ENCODE measurements around the gene DEFB113.

The DEFB113 gene

DNA sequence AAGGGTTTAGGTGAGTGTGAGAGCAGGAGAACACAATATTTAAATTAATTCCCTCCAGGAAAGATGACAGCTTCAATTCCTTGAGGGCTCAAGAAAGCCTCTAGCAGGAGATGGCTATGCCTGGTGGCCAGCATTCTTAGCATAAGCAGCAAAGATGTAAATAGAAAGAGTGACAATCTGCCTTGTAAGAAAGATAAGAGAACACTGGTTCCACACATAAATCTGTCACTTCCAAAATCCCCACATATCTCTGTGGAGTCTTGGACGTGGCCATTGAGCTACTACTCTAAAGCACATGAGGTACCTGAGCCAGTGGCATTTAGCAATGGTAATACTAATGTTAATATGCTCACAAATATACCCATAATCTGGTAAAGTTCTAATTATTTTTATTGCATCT lies 34.7 kb downstream of the DEFB113 start:
- no peak for DNase-seq

DNA sequence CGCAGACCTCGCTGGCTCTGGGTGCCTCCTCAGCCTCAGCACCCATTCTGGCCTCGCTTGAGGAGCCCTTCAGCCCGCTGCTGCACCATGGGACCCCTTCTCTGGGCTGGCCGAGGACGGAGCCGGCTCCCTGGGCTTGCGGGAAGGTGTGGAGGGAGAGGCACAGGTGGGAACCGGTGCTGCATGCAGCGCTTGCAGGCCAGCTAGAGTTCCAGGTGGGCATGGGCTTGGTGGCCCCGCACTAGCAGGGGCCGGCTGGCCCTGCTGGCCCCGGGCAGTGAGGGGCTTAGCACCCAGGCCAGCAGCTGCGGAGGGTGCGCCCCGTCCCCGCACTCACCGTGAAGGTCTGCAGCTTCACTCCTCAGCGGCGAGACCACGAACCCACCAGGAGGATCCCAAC lies 35.9 kb downstream of the DEFB113 start:
- no peak for DNase-seq

DNA sequence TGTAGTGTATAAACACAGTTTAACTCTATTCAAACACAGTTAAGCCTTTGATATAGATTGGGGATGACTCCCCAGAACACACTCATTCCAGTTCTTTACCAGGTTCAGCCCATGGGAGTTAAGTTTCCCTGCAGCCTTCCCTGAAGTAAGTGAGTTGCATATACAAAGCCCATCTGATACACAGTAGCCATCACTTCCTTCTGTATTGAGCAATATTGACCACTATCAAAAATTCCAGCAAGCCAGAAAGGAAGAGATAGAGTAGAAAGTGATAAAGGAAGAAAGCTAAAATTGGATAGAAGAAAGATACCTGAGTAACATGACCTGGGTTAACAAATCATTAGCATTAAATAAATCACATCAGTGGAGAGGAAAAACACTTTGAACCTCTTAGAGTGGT lies 40.1 kb downstream of the DEFB113 start:
- no peak for DNase-seq

DNA sequence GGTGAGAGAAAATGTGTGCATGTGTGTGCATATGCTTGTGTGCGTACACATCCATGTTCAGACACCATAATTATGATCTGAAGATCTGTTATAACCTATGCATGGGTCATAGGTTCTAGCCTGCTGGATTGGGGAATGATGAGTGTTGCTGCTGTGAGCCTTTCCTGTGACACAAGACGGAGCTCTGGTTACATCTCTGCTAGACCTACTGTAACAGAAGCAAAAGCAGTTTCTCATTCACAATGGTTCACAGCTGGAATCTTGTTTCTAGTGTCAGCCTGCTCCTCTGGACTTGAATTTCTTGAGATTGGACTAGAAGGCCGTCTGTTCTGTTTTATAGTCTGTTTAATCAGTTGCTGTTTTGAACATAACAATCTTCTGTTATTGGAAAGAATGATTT lies 45.6 kb downstream of the DEFB113 start:
- DNase-seq, result no peak

DNA sequence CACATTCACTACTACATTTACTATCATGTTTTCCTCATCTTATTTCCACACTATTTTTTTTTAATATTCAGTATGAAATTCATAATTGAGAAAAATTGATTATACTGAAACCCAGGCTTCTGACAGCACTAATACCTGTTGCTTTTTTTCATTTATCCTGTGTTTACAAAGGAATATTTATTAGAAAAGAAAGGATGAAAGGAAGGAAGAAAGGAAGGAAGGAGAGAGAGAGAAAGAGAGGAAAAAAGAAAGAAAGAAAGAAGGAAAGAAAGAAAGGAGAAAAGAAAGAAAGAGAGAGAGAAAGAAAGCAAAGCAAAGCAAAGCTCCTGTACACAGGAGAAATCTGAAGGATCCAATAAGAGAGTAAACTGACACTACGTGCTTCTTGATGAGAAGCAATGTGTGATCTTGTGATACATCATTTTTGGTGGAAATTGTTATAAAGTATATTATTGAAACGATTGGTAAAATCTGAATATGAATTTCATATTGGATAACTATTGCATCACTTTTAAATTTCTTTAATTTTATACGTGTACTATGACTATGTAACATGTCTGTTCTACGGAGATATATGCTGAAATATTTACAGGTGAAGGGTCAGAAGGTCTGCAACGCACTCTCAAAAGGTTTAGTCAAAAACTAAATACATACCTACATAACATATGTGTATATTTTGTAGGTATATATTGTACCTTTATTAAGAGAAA lies 49.3 kb downstream of the DEFB113 start:
- DNase-seq, result no peak

DNA sequence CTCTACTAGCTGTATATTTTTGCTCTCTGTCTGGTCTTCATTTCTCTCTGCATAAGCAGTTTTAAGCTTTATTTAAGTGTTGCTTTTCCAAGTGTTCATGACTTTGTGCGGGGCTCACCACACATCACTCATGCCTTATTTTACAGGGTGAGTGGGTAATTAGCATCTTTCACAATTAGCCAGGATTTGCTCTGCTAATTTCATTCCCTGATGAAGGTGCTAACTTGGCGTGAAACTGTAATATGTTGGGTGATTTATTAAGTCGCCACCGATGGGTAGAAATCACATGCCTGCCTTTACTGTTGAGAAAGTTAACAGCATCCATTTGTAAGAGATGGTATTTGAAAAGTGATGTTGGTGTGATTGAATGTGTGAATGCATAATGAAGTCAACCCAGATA lies 50.2 kb downstream of the DEFB113 start:
- DNase-seq, result no peak

DNA sequence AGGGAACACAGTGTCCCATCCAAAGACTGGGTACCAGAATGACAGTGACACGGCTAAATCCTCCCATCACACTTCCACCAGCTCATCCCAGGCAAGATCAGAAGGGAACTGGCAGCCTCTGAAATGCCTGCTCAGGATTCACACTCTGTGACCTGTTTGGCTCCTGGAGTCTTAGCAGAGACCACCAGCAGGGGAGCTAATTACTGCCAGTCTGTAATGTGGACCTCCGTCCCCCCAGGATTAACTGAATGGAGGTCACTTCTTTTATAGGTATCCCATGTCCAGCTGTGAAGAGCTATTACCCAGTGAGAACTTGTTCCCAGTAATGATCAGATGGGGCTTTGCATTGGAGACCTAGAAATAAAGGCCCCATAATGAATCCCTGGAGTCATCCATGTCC lies 50.6 kb downstream of the DEFB113 start:
- no peak for DNase-seq
